ENCODE measurements around the gene PAQR3. TPM values are rescaled to one million over a fixed set of nuclear protein-coding genes. Genes with fewer than 3 reads are reported as not detected.

PAQR3 gene
- total and polyA plus RNA-seq, 9 of the 15 experiments (the other 6 are each of a cell fraction or from before 2014, with no cell fraction given) = 10.7 to 77.1 (median 31.6) TPM

- TF ChIP-seq ZNF318 (IDR thresholded peaks at IDR 0.05; ENCODE audit: borderline replicate concordance in 1 of 2, low read depth in 1 of 2) (no peak), MITF (IDR thresholded peaks at IDR 0.05) (no peak), HIVEP1 (CRISPR knock-in tag; IDR thresholded peaks at IDR 0.05) (no peak), SMC3 (conservative IDR thresholded peaks at IDR 0.05; ENCODE audit: insufficient read depth, low read depth, low read length) (peak; percentile 64; the same call in 1 of the 2 replicates), ZNF140 (CRISPR knock-in tag; IDR thresholded peaks at IDR 0.05) (no peak), ERF (CRISPR knock-in tag; IDR thresholded peaks at IDR 0.05) (no peak), HEY1 (CRISPR knock-in tag; IDR thresholded peaks at IDR 0.05; ENCODE audit: borderline replicate concordance) (no peak), ZNF253 (CRISPR knock-in tag; conservative IDR thresholded peaks at IDR 0.05) (no peak), REST (IDR thresholded peaks at IDR 0.05; ENCODE audit: borderline replicate concordance) (peak; percentile 60; the same call in 1 of the 2 replicates), REST (CRISPR knock-in tag; IDR thresholded peaks at IDR 0.05; ENCODE audit: low read depth) (no peak)
Observed at GRCh38 chr4:78864405-78865024, 74.7 kb downstream of the PAQR3 start (continued).

All from K562 (cell line).